Ectodermal cell (in vitro differentiated cells): ENCODE data around the gene CALN1.
A peak's percentile ranks its signal among the peaks of the same experiment; 100 is the strongest.
"Not testable (repeated sequence)": the region's sequence is repeated elsewhere in the genome, so short reads cannot be mapped to it uniquely, and the experiment has no call there.

Experiments
- H3K27ac ChIP-seq: 2 replicates; pipeline ENCODE4 v1.7.0; 2013; ENCODE audit warnings: mild to moderate bottlenecking, low read depth, low read length; ENCODE audit not compliant: insufficient read depth, poor library complexity, severe bottlenecking
- H3K27me3 ChIP-seq: 2 replicates; pipeline ENCODE4 v1.7.0; 2013; ENCODE audit warnings: mild to moderate bottlenecking, low read length; ENCODE audit not compliant: insufficient read depth, control insufficient read depth, poor library complexity, severe bottlenecking
- H3K36me3 ChIP-seq: one replicate; pipeline ENCODE4 v1.7.0; 2013; ENCODE audit warnings: low read length; ENCODE audit not compliant: control insufficient read depth, insufficient read depth
- H3K4me1 ChIP-seq: one replicate; pipeline ENCODE4 v1.7.0; 2013; ENCODE audit warnings: low read length; ENCODE audit not compliant: control insufficient read depth, insufficient read depth
- H3K4me3 ChIP-seq: 2 replicates; pipeline ENCODE4 v1.7.0; 2013; ENCODE audit warnings: low read depth, low read length, control low read depth; ENCODE audit not compliant: insufficient read depth
- H3K9me3 ChIP-seq: 2 replicates; pipeline ENCODE4 v1.7.0; 2013; ENCODE audit warnings: mild to moderate bottlenecking, low read length, moderate library complexity; ENCODE audit not compliant: control insufficient read depth
- WGBS, 2 experiments: methylation state at CpG; one replicate each; pipeline ENCODE4 v1.1.7; 2013; ENCODE audit warnings: missing lambda C conversion rate in 2 of 2; 5-methylcytosine and 5-hydroxymethylcytosine counted together

Gene CALN1

DNA sequence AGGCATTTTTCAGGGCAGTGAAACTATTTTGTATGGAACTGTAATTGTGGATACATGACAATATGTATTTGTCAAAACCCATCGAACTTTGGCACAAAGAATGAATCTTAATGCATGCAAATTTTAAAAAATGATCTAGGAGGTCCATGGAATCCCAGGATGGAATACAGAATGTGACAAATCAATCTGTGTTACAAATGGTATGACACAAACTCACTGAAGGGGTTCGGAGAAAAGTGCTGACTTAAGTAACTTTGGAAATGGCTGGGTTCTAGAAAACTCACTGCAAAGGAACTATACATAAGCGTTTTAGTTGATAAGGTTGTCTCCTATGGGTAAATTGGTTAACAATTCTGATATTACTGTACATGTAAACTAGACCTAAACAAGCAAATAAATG is 26.0 kb downstream of the CALN1 start:
- no peak overlapping the region for H3K27ac ChIP-seq
- no peaks in the 10 kb centered on the region for H3K9me3 ChIP-seq
- WGBS, 2 experiments: 92 to 97% methylated on average over 3 of the region's 3 CpGs
- no peak overlapping the region for H3K4me3 ChIP-seq
- no peaks in the 10 kb centered on the region for H3K36me3 ChIP-seq
- no peaks in the 10 kb centered on the region for H3K27me3 ChIP-seq
- H3K4me1 ChIP-seq: no peaks in the 10 kb centered on the region

DNA sequence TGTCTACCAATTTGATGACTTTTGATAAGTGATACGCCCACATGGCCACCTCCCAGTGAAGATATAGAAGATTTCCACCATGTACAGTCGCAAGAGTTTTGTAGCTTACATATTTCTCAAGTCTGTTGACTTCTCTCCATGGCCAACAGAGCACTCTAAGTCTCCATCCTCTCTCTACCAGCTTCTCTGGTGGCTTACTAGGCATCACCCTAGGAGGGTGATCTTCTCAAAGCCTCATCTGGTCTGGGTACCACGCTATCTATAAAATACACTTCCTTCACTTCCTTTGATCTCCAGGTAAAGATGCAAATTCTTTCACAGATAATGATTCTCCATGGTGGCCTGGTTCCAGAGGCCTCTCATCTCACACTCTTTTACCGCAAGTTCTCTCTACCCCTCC is 49.9 kb downstream of the CALN1 start:
- Histone ChIP-seq H3K4me3 (no peak overlapping the region), H3K4me1 (no peaks in the 10 kb centered on the region), H3K9me3 (no peaks in the 10 kb centered on the region), H3K36me3 (no peaks in the 10 kb centered on the region), H3K27ac (no peak overlapping the region), H3K27me3 (no peaks in the 10 kb centered on the region)
- WGBS, 2 experiments: 92 to 95% methylated on average over 4 of the region's 4 CpGs

DNA sequence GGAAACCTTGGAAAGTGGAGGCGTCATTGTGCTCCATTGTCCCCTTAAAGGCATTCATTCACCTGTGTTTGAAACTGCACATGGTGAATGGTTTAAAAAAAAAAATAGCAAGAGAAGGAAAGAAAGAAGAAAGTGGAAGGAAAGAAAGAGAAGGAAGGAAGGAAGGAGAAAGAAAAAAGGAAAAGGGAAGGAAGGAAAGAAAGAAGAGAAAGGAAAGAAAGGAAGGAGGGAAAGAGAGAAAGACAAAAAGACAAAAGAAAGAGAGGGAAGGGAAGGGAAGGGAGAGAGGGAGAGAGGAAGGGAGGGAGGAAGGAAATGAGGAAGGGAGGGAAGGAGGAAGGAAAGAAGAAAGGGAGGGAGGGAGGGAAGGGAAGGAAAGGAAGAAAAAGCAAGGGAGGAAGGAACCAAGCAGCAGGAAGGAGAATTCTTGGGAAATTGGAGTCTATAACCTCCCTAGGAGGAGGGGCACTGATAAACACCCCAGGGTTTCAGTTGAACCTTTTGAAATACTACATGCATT is 66.9 kb downstream of the CALN1 start:
- Histone ChIP-seq H3K27ac (no peak overlapping the region), H3K36me3 (no peaks in the 10 kb centered on the region), H3K4me1 (no peaks in the 10 kb centered on the region), H3K4me3 (no peak overlapping the region), H3K9me3 (no peaks in the 10 kb centered on the region), H3K27me3 (no peaks in the 10 kb centered on the region)
- 79 to 87% methylated on average over 1 of the region's 1 CpG for WGBS, 2 experiments

DNA sequence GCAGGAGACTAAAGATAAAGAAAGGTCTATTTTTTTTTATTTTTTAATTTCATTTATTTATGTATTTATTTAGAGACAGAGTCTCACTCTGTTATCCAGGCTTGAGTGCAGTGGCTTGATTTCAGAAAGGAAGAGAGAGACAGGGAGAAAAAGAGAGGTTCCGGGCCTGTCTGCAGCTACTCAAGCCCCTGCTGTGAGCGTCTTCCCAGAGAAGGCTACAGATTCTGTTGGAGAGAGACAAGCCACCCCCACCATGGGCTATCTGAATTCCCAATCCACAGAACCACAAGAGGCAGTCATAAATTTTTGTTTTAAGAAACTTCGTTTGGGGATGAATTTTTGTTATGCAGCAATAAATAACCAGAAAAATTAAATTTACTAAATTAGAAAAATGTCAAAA is 68.1 kb downstream of the CALN1 start:
- Histone ChIP-seq H3K27me3 (peaks cover 1% of the 10 kb centered on the region), H3K9me3 (no peaks in the 10 kb centered on the region), H3K36me3 (no peaks in the 10 kb centered on the region), H3K27ac (no peak overlapping the region), H3K4me3 (no peak overlapping the region), H3K4me1 (no peaks in the 10 kb centered on the region)
- WGBS, 2 experiments: 7 to 23% methylated on average over 2 of the region's 3 CpGs

DNA sequence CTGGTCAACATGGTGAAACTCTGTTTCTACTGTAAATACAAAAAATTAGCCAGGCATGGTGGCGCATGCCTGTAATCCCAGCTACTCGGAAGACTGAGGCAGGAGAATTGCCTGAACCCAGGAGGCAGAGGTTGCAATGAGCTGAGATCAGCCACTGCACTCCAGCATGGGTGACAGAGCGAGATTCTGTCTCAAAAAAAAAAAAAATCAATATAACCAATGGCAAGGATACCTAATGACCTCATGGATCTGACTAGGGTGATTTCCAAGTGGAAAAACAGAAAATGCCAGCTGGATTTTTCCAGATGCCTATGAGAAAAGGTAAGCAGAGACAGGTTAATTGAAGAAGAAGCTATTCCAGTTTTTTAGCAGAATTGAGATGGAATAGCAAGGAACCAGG is 68.8 kb downstream of the CALN1 start:
- H3K27ac ChIP-seq, H3K9me3 ChIP-seq, H3K4me1 ChIP-seq, H3K36me3 ChIP-seq, H3K4me3 ChIP-seq, H3K27me3 ChIP-seq: not testable (repeated sequence)
- 91 to 92% methylated on average over 3 of the region's 3 CpGs for WGBS, 2 experiments

DNA sequence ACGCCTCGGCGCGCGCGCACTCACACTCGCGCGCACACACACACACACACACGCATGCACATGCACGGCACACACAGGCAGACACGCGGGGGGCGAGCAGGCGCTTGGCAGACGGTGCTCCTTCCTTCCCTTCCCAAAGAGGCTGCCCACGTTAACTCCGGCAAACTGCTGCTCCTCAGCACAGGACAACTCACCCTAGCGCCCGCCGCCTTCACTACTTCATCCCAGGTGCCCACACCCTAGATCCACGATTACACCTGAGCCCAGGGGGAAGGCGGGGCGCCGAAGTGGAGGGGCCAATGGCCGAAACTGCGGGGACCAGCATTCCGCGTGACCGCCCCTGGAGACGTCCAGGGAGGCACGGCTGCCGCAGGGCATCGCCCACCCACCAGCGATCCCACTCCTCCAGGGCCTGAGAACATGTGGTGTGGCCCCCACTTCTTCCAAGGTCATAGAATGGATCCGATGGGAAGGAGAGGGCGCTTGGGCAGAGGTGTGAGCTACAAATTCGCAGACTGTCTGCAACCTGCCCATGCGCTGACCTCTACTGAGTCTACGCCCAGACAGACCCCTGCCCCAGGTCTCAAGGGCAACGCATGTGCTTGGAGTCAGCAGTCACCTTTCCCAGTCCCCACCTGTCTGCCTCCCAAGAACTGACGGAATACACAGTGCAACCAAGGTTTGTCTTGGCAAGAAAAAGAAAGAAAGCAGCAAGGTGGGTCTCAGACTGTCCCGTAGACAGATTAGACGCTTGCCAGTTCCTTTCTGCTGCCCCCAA is 74.6 kb downstream of the CALN1 start:
- Histone ChIP-seq H3K4me1 (no peaks in the 10 kb centered on the region), H3K27me3 (peaks cover 52% of the 10 kb centered on the region), H3K36me3 (no peaks in the 10 kb centered on the region), H3K27ac (no peak overlapping the region), H3K4me3 (peak overlapping the region; percentile 58), H3K9me3 (no peaks in the 10 kb centered on the region)
- 22 to 23% methylated on average over 44 of the region's 44 CpGs for WGBS, 2 experiments

DNA sequence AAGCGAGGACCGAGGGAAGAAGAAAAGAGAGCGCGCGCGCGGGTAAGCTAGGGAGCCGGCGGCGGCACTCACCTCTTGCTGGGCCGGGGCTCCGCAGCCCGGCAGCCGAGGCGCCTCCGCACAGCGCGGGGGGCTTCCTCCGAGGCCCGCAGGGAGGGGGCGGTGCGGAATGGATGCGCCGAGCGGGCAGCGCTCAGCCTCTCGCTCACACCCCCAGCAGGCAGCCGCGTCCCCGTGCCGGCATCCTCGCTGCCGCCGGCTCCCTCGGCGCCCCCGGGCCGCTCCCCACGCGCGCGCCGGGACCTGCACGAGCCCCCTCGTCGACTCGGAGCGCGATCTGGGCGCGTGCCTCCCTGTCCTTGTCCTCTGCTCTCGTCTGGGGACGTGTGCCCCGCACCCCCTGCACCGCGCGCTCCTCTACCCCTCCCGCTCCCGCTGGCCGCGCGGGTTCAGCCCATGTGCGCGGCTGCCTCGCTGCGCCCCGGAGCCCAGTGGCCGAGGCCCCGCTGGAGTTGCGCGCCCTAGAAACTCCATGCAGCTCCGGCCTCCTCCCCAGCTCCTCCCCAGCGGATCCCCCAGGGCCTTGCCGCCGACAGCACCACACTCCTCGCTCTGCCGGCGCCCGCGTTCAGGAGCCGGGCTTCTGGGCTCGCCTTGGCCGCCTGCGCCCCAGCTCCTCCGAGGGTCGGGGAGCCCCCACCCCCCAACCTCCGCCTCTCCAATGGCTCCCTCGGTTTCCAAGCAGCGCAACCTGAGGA is 75.3 kb downstream of the CALN1 start:
- Histone ChIP-seq H3K4me1 (no peaks in the 10 kb centered on the region), H3K27ac (no peak overlapping the region), H3K9me3 (no peaks in the 10 kb centered on the region), H3K36me3 (no peaks in the 10 kb centered on the region), H3K27me3 (peaks cover 52% of the 10 kb centered on the region), H3K4me3 (peak overlapping the region; percentile 58)
- 0% methylated on average over 89 of the region's 89 CpGs for WGBS, 2 experiments

DNA sequence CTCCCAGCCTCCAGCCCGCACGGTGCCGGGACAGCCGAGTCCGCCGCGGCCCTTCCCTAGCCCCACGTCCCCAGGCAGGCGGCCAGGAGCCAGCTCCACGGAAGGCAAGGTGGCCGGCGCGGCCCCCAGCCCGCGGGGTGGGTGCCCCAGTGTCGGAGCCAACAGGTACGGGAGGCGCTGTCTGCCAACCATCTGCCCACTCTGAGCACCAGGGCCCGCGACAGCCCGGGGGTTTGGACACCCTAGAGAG is 75.8 kb downstream of the CALN1 start:
- H3K27me3 ChIP-seq: peaks cover 52% of the 10 kb centered on the region
- H3K4me3 ChIP-seq: peak overlapping the region; percentile 58
- WGBS, 2 experiments: 0% methylated on average over 21 of the region's 21 CpGs

DNA sequence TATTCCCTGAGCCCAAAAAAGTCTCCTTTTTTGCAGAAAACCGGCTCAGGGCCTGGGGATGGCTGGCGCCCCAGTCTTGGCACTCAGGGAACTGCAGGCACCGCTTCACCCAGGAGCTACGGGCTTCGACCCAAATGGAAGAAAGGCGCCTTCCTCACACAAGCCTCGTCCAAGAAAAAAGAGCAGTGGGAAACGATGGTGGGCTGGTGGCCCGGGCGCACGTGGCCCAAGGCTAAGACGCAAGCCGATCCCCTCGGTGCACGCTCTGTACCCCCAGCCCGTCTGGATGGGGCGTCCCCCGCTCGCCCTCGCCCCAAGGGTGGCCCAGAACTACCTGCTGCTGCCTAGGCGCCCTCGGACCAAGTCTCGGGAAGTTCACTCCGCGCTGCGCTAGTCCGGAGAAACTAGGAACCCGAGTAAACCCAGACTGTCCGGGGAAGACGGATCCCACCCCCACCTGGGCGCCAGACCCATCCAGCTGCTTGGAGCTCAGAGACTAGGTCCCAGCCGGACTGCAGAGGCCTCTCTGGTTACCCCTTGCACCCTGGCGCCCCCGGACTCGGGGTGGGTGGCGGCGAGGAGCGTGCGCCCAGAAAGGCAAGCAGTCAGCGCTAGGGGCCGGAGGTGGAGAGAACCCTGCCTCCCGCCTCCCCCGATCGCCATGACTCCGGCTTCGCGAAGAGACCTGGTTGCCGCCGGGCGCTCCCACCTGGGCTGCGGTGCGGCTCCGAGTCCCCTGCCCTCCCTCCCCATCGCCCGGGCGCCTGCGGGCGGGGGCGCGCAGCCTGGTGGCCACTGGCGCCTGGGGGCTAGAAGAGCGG is 76.4 kb downstream of the CALN1 start:
- Histone ChIP-seq H3K27ac (no peak overlapping the region), H3K9me3 (no peaks in the 10 kb centered on the region), H3K36me3 (no peaks in the 10 kb centered on the region), H3K4me1 (no peaks in the 10 kb centered on the region), H3K4me3 (peak overlapping the region; percentile 58), H3K27me3 (peaks cover 52% of the 10 kb centered on the region)
- 1% methylated on average over 62 of the region's 62 CpGs for WGBS, 2 experiments

More for the DNA sequence above, 75.8 kb downstream of the CALN1 start:
- H3K9me3 ChIP-seq: no peaks in the 10 kb centered on the region
- no peak overlapping the region for H3K27ac ChIP-seq
- no peaks in the 10 kb centered on the region for H3K36me3 ChIP-seq
- H3K4me1 ChIP-seq: no peaks in the 10 kb centered on the region

DNA sequence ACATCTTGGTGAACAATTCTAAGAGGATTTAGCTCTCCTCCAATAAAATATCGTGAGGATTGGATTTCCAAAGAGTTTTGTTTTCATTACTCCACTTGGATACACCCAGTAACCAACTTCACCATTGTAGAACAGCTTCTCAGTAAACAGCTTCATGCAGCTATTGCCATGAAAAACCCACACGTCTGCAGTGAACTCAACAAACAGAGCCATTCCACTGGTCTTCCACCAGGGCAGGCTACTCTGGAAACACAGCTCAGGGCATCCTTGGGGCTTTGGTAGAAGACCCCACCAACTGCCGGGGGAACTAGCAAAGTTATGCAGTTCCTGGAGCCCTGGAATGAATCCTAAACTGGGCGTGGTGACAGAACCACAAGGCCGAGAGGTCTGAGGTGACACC is 77.4 kb downstream of the CALN1 start:
- Histone ChIP-seq H3K4me3 (no peak overlapping the region), H3K36me3 (no peaks in the 10 kb centered on the region), H3K27me3 (peaks cover 52% of the 10 kb centered on the region), H3K4me1 (no peaks in the 10 kb centered on the region), H3K9me3 (no peaks in the 10 kb centered on the region), H3K27ac (no peak overlapping the region)
- 86 to 87% methylated on average over 5 of the region's 5 CpGs for WGBS, 2 experiments
